ENCODE data around the gene DNAJC6.
A peak's percentile ranks its signal among the peaks of the same experiment; 100 is the strongest.

DNAJC6 gene

DNA sequence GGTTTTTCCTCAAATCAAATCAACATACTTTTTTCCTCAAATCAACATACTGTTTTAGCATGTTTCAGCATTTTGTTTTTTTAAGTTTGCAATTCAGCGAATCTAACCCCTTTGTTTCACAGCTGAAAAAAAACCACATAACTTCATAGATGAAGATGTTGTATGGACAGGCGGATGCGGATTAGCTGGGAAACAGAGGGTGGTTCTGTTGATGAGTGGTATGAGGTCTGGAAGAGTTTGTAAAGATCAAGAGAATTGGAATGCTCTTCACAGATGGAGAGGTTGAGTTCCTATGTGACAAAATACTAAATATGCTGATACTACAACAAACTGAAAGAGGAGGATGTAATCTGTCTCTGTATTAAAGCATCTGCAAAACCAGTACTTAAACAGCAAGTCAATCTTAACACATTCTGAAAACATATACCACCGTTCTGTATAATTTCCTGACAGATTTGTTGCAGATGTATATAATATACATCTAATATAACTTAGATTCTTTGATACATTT, 100.5 kb downstream of the DNAJC6 start:
- no peak for DNase-seq

DNA sequence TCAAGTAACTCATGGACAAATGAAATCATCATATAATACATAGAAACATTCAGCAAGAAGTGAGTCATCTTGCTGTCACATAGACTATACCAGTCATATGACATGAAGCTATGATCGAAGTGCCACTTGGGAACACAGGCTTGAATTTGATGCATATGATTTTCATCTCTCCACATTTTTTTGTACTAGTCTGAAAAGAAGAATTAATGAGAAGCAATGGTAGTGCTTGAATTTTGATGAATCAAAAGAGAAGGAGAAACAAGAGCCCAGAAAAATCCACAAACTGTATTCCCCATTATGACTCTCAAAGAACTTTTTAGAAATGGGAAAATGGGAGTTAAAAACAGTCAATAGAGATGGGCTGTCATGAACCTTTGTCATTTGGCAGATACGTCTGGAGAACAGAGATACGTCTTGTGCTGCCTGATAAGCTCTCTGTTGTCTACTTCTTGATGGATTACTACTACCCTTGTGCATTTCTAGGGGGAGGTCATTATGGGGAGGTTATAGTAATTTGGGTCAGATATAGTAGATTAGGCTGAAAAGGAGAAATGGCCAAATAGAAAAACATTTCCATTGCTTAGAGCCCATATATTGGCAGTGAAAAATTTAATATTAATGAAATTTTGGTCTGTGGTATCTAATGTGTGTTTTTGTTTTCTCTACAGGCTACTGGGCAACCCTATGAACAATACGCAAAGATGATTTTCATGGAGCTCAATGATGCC, 103.1 kb downstream of the DNAJC6 start:
- no peak for DNase-seq

DNA sequence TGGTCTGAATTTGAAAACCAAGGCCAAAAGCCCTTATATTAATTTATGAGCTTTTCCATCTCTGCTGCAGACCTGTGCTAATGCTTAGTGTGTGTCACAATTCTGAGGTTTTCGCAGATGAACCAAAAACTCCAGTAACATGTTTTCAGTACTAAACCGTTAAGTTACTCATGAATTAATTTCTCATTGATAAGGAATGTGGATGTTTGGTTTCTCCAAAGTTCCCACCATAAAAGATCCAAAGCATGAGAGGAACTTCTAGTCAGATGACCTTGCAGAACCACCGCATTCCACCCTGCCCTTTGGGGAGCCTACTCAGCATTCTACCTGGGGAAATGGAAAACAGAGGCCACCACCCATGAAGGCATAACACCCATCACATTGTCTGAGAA, 103.6 kb downstream of the DNAJC6 start:
- no peak for DNase-seq

DNA sequence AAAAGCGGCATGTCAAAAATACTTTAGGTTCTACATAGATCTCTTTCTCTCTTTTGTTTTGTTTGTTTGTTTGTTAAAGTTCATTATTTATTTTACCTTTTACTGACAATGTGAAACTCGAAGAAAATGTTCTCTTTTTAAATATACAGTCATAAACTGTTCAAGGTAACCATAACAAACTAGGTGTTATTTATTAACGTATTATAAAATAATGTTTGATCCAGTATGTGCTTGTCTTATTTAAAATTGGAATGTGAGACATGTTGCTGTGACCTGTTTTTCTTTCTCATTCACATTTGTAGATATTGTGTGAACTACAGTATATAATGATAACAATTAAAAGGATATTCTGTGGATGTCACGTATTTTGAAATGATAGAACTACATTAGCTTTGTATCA, 105.2 kb downstream of the DNAJC6 start:
- DNase-seq = no peak

DNA sequence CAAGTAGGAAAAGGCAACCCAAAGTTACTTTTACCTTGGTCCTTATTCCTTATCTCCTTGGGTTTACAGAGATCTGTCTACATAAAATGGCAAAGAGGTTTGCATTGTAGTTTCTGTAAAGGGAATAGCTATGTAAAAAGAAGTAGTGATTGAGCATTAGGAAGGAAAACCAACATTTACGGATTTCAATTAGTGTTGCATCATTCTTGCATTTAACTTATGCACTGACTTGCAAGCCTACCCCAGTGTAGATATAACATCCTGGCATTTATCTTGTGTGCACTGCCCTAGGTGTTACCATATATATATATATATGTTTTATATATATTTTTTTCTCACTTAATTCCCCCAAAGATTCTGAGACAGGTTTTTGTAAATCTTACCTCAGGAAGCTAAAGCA, 107.4 kb downstream of the DNAJC6 start:
- no peak for DNase-seq

DNA sequence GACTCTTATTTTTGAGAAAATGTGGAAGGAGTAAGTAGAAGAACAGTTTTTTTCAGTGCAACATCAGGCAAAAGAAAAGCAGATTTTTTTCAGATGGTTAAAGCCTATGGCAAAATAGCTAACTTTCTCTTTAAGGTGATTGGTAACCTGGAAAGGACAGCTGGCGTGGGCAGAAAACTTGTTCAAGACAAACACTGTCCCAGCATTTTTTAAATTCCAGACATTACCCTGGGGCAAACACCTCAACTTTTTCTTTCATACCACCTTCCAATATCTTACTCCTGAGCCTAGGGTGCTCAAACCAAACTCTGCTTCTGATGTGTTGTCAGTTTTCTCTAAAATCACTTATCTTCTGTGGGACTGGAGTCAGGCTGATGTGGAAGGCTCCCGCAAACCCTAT, 108.4 kb downstream of the DNAJC6 start:
- no peak for DNase-seq

DNA sequence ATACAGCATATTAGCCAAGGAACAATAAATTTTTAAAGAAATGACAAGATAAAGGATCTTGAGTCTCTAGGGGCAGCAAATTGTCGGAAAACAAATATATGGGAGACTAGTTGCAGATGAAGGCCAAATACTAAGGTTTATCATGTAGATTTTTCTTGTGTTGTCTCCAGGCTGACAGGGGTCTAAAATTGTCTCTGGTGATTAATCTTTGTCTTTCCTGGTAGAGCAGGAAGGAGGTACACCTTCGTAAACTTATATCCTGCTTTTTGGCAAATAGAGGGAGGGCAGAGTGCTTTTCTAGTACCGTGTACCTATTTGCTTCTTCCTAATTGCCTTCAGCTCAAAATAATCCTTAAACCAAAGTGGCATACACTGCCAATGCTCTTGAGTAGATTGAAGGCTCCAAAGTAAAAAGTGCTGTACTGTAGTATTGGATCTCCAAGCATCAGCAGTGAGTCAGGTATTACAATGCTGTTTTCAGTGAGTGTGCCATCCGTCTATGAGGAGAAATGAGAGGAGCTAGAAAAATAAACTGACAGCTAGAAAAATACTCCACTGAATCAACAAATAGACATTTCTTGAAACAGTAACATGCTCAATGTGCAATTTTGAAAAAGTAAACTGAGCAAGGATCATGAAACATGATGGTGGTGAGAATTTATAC, 109.3 kb downstream of the DNAJC6 start:
- no peak for DNase-seq

DNA sequence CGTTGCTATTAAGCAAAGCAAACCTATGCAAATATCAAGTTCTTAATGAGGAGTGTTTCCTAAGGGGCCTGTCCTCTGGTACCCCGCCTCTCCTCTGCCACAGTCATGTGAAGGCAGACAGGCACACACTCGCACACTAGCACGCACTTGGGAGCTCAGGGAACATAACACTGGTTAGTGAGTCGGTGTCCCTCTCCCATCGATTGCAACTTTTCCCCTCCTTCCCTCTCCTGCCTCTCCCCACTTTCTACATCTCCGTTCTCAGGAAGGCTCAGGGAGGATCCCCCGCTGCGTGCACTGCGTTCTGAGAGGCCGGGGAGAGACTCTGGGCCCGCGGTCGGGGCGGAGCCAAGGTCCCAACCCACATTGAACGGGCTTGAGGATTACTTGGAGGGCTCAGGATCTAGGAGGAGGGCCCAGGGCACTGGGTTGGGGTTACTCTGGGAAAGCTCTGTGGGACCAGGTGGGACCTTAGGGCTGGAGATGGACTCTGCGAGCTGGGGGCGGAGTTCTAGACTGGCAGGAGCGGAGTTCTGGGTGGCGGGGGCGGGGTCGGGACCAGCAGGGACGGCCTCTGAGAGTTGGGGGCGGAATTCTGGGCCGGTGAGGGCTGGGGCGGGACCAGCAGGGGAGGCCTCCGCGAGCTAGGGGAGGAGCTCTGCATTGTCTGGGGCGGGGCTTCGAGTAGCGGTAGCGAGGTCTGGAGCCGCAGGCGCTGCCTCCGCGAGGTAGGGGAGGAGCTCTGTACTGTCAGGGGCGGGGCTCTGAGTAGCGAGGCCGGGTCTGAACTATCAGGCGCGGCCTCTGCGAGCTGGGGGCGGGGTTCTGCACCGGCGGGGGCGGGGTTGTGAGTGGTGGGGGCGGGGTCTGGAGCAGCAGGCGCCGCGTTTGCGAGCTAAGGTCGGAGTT, 110.6 kb downstream of the DNAJC6 start:
- peak; percentile 91 for DNase-seq

DNA sequence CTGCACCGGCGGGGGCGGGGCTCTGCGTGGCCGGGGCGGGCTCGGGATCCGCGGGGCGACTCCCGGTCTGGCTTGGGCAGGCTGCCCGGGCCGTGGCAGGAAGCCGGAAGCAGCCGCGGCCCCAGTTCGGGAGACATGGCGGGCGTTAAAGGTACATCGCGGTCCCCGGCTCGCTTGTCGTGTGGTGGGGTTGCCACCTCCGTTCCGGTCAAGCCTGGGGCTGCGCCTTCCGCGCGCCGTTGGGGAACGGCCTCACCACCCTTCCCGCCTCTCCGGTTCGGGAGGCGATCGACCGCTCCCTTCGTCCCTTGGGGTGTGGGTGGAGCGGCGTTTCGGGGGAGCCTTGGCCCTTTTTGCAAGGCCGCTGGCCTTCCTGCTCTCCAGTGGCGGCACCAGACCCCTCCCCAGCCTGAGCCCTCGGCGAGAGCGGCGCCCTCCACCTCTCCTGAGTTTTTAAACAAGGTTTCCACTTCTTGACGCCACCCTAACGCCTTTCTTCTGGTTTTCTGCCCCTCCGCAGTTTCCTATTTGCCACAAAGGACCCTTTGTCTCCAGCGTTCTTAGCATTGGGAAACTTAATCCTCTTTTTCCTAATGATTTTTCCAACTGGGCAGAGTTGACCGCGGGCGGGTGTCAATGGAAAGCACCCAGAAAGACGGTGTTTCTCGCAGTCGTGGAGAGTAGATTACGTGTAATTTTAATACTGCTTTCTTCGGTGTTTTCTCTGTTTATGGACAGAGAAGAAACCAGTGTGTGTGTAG, 111.4 kb downstream of the DNAJC6 start, which contains the start of the genes LEPR and LEPROT:
Gene LEPR (plus strand): TSS at position 79 of the 761 bp plus-strand sequence. CDS start 144,898 bp downstream, outside the sequence.
Gene LEPROT (plus strand): TSS at position 79 of the 761 bp plus-strand sequence. CDS start 57 bp downstream, at position 136.
- no peak for DNase-seq

DNA sequence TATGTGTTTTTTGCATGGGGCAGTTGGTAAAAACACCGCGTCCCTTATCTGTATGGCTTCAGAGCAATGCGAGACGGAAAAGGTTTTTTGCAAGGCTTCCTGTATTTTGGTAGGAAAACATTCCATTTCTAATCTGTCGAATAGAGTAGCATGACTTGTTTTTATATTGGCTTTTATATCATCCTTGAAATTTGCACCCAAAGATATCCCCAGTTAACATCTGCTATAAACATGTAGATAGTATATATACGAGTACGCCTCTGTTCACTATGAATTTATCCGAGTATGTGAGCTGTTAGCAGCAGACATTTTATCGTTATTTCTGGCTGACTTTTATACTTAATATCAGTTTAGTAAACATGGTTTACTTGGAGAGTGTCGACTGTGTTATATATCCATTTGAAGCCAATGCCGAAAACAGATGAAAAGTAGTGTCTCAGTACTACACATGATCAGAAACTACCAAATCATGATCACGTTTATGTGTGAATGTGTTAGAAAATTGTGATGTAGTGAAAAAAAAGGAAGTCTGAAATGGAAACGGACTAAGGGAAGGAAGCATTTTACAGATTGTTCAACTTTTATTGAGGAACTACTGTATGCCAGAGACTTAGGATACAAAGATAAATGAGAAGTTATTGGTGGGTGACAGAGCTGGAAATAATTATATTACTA, 112.1 kb downstream of the DNAJC6 start:
- no peak for DNase-seq

DNA sequence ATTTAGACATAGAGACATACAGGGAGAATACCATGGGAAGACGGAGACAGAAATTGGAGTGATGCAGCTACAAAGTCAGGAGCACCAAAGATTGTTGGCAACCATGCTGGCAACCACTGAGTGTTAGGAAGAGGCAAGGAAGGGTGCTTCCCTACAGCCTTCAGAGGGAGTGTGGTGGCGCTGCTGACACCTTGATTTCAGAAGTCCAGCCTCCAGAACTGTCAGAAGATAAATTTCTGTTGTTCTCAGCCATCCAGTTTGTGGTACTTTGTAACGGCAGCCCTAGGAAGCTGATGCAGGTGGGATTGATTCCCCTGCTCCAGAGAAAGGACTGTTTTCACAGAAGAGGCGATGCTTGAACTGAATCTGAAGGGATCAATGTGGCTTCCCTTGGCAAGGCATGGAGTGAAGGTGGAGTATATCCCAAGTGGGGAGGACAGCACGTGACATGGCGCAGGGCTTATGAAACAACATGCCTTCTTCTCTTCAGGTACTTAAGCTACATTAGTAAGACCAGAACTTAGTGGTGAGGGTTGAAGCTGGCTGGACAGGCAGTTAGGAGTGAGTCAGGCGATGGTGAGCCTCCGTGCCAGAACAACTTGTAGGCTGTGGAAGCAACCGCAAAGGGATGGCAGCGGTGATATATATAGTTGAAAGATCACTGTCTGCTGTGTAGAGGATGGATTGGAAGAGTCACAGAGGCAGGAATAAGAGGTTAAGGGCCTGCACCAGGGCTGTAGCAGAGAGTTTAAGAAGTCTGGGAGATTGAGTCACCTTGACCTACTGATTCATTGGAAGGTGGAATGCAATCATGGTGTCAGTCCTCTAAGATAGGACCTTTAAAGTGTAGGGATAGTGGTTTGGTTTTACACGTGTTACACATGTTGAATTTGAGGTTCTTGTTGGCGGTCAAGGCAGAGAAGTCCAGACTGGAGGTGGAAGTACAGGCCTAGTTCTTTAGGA, 113.2 kb downstream of the DNAJC6 start:
- DNase-seq = no peak

DNA sequence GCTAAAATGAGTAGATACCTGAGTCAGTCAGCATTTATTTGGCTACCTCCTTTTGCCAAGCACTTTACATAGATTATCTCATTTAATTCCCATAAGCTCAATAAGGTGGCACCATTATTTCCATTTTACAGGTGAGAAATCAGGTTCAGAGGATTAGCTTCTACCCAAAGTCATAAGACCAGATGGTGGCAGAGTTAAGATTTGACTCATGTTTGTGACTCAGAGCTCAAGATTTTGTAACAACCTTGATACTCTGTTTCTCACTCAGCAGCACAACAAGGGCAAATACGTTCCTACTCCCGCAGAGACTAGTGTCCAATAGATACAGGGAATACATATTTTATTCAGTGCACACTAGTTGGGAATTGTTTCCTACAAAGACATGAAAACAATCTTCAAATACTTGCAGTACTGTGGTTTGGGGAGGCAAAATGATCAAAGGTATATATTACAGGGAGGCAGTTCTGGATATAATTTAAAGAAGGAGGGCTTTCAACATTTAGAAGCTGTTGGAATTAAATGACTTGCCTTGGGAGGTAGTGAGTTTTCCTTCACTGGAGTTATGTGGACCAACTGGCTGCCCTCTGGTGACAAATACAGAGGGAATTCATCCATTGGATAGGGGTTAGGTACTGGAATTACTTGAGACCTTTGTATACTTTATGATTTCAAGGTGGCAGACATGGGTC, 114.7 kb downstream of the DNAJC6 start:
- no peak for DNase-seq

DNA sequence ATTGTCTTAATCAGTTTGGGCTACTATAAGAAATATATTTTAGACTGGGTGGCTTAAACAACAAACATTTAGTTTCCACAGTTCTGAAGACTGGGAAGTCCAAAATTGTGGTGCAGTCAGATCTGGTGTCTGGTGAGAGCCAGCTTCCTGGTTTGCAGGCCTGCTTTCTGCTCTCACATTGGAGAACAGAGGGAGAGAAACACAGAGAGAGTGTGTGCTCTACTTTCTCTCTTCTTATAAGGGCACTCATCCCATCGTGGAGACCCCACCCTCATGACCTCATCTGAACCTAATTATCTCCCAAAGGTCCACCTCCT, 115.2 kb downstream of the DNAJC6 start:
- DNase-seq = no peak

DNA sequence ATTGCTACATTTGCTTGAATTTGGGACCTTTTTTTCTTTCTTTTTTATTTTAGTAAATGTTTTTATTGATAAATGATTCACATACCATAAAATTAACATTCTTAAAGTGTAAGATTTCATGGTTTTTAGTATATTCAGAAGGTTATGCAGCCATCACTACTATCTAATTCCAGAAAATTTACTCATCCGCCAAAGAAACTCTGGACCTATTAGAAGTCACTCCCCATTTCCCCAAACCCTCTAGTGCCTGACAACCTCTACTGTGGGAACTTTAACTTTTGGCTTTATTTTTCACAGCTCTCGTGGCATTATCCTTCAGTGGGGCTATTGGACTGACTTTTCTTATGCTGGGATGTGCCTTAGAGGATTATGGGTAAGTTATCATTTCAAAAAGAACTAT, 115.7 kb downstream of the DNAJC6 start:
- no peak for DNase-seq

DNA sequence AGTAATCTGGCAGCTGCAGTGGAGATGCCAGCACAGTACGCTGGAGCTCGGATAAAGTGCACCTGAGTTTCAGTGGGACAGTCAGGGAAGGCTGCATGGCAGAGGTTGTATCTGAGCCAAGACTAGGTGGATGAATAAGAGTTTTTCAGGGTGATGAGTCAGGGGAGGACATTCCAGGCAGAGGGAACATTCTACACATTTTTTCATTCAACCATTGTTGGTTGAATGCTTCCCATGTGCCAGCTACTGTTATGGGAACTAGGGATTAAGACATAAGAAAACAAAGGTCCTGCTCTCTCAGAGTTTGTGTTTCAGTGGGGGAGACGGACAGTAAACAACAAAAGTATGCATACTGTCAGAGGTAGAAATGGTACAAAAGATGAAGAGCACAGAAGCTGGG, 116.4 kb downstream of the DNAJC6 start:
- no peak for DNase-seq

DNA sequence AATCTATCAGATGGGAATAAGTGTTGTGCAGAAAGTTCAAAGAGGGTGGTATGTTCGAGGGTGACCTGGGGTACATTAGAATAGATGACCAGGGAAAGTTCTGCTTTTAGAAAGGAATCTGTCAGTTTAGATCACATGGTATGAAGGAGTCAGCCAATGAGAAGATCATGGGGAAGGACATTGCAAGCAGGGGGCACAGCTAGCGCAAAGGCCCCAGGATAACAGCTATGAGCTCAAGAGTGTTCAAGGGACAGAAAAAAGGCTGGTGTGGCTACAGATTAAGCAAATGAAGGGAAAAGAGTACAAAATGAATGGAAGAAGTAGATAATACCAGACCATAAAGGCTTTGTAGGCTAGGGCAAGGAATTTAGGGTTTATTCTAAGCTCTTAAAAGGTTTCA, 119.7 kb downstream of the DNAJC6 start:
- DNase-seq = no peak

DNA sequence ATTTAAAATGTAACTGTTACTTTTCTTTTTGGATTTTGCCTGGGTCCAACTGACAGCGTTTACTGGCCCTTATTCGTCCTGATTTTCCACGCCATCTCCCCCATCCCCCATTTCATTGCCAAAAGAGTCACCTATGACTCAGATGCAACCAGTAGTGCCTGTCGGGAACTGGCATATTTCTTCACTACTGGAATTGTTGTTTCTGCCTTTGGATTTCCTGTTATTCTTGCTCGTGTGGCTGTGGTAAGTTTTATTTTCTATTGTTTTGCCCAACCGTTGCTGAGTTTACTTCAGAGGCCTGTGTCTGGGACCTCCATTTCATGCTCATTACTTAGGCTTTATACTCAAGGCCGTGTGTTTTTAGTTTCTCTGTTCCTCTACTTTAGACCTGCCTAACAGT, 120.5 kb downstream of the DNAJC6 start:
- no peak for DNase-seq

DNA sequence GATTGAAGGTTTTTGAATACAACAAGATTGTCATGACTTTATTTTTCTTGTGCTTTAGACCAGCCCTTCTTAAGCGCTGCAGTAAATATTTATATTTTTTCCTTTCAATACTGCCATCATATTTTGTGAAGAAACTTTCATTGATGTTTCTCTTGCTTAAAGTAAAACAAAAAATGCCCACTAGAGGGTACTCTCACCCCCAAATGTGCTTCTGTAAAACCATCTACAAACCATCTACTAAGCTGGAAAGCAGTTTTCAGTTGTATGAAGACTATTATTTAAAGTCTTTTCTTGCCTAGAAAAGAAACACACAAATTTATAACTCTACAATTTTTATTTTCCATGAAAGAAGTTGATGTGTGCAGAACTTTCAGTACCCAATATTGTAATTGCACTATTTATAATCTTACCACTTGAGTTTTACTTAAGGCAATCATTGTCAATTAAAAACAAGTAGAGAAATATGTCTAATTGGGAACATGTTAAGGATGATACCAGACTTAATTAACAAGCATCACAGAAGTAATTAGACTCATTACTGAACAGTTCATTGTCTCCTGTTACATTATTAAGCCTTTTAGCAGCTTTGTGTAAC, 121.9 kb downstream of the DNAJC6 start:
- DNase-seq = no peak

DNA sequence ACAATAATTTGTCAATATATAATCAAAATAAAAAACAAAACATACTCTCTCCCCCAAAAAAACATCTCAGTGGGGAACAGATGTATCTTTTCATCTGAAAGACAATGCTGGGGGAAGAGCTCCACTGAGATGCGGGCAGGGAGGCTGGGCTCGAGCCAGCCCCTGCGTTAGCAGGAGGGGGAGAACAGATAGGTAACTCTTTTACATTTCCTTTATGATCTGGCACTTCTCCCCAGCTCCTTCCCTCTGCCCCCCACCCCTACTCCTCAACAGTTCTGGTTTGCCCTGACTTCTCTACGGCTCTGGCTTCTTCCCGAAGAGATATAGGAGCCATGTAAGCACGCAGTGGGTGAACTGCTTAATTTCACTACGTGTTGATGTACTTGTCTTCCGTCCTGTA, 123.6 kb downstream of the DNAJC6 start:
- no peak for DNase-seq

DNA sequence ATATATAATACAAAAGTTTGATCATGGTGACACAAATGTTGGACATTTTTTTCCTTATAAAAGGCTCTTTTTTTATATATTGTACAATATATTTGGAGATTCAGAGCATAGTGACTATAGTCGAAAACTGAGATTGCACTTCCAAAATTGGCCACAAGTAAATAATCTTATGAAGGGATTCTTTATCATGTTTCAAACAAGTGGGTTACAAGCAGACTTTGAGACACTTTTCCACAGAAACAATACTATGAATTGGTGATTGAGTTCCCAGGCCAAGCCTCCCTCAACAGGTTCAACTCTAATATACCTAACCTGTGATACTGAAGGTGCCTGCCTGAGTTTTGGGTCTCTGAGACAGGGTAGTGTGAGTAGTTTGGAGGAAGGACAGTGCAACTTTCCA, 124.9 kb downstream of the DNAJC6 start:
- DNase-seq = no peak

Data from activated gamma-delta T cell (primary cell).